GM12878 (cell line): ENCODE data around the gene ALG5. TPM values are rescaled to one million over a fixed set of nuclear protein-coding genes. Genes with fewer than 3 reads are reported as not detected.

Experiments
- BCLAF1 ChIP-seq: fragments of 450-650 bp; IDR thresholded peaks from 2 replicates; pipeline ENCODE4 v1.6.1; 2017; ENCODE audit warnings: antibody characterized with exemption, mild to moderate bottlenecking, moderate library complexity
- CTCF ChIP-seq, 3 experiments: IDR thresholded peaks in 2 of 3; conservative IDR thresholded peaks in 1 of 3; 2 replicates each; pipeline ENCODE4 v1.5.1; 2011; ENCODE audit warnings: low read depth in 3 of 3, low read length in 3 of 3, mild to moderate bottlenecking in 3 of 3, control low read depth in 2 of 3, moderate library complexity in 2 of 3, inconsistent platforms in 1 of 3, mixed read lengths in 1 of 3; ENCODE audit not compliant: control insufficient read depth in 2 of 3, insufficient read depth in 1 of 3; ENCODE audit errors: extremely low read depth in 1 of 3
- FOS ChIP-seq: IDR thresholded peaks from 3 replicates; pipeline ENCODE4 v1.6.1; 2011; ENCODE audit warnings: borderline replicate concordance; ENCODE audit not compliant: insufficient read length; ENCODE audit errors: extremely low read depth
- IRF5 ChIP-seq: fragments of 450-650 bp; IDR thresholded peaks from 2 replicates; pipeline ENCODE4 v1.6.1; 2017; ENCODE audit warnings: borderline replicate concordance
- KDM1A ChIP-seq: fragments of 200-600 bp; sonication (generic); IDR thresholded peaks from 2 replicates; pipeline ENCODE4 v1.6.1; 2016; ENCODE audit warnings: borderline replicate concordance
- MTA2 ChIP-seq: fragments of 450-650 bp; IDR thresholded peaks from 2 replicates; pipeline ENCODE4 v1.6.1; 2016; ENCODE audit warnings: low read depth, mild to moderate bottlenecking, moderate library complexity
- SMAD5 ChIP-seq: IDR thresholded peaks from 2 replicates; pipeline ENCODE4 v1.6.1; 2016; ENCODE audit warnings: antibody characterized with exemption, low read depth
- TCF7 ChIP-seq: IDR thresholded peaks from 2 replicates; pipeline ENCODE4 v1.6.1; 2014; ENCODE audit warnings: antibody characterized with exemption, borderline replicate concordance
- polyA plus RNA-seq, 11 experiments: library from polyadenylated mRNA; depleted of rRNA in 4 of 11; unstranded in 6 of 11; stranded (reverse) in 5 of 11; fragments of >200 nt; fragmentation: Nextera tagmentation in 4 of 11; fragmentation: Illumina TruSeq in 1 of 11; extraction: Ambion mirVana in 4 of 11; extraction: Trizol in 1 of 11; gene quantifications; 1 replicate in 1 of 11; 2 replicates in 10 of 11; pipeline versions ENCODE4 v1.2.1 to v1.2.3, GENCODE V29; 2011 to 2016; ENCODE audit warnings: inconsistent platforms in 2 of 11, missing spikeins in 2 of 11, low read depth in 1 of 11
- total RNA-seq, 4 experiments: library from RNA; depleted of rRNA in 3 of 4; stranded (reverse); fragments of >200 nt in 3 of 4; fragmentation: Illumina TruSeq in 1 of 4; extraction: Trizol in 1 of 4; gene quantifications; 2 replicates each; pipeline versions ENCODE4 v1.2.1 to v1.2.3, GENCODE V29; 2013 to 2021
- TF ChIP-seq, protein P1 (sequence below): IDR thresholded peaks from 2 replicates; pipeline ENCODE4 v1.6.1; 2012; ENCODE audit warnings: low read length, inconsistent platforms

Gene ALG5
- total and polyA plus RNA-seq, 10 of the 15 experiments (the other 5 are each of a cell fraction or from before 2014, with no cell fraction given) = 23.9 to 82.2 (median 42.5) TPM

- TF ChIP-seq SMAD5 (no peak), KDM1A (no peak), TCF7 (no peak), IRF5 (no peak), CTCF (IDR thresholded peaks at IDR 0.05 in 2 of 3, conservative IDR thresholded peaks at IDR 0.05 in 1 of 3; ENCODE audit: control insufficient read depth in 2 of 3, extremely low read depth in 1 of 3, insufficient read depth in 1 of 3, low read depth in 3 of 3, low read length in 3 of 3) (no peak), FOS (no peak), MTA2 (no peak), BCLAF1 (no peak)
- TF ChIP-seq, protein P1, sequence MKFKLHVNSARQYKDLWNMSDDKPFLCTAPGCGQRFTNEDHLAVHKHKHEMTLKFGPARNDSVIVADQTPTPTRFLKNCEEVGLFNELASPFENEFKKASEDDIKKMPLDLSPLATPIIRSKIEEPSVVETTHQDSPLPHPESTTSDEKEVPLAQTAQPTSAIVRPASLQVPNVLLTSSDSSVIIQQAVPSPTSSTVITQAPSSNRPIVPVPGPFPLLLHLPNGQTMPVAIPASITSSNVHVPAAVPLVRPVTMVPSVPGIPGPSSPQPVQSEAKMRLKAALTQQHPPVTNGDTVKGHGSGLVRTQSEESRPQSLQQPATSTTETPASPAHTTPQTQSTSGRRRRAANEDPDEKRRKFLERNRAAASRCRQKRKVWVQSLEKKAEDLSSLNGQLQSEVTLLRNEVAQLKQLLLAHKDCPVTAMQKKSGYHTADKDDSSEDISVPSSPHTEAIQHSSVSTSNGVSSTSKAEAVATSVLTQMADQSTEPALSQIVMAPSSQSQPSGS = no peak
These were observed 54.1 kb downstream of the ALG5 start (continued) for GRCh38 chr13:36945078-36945477.
